ENCODE measurements around the gene CA5B. TPM values are rescaled to one million over a fixed set of nuclear protein-coding genes. Genes with fewer than 3 reads are reported as not detected.

Gene CA5B
- total and polyA plus RNA-seq, 4 donors, result 3.0 to 46.4 (median 19.7) TPM

DNA sequence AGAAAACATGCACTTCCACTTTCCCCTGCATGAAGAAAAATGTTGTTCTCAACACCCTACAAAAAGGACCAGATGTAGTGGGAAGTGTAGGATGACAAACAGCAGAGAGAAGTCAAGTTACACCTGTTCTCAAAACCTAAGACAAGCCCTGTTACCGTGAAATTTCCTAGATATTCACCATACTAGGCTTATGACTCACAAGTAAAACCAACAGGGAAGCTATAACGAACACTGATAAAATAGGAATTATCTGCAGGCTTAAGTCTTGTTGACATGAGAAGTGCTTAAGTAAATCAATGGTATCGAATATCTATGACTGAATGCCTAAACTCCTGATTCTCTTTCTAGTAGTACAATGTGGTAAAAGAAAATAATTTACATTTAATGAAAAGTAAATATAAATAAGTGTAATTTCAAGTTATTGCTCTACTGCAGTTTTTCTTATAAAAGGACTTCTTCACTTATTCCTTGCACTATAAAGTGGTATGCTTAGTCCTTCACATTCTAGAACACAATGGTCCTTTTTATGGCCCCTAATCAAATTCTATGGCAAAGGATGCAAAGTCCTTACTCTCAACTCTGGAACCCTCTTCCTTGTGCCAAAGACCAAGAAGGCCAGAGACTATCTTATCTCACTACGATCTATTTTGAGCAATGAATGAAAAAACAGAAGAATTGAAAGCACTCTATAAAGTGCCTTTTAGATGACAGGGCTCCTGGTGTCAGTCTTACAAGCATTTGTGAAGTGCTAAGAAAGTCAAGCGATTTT is 96.9 kb downstream of the CA5B start:
- DNase-seq, result no peak
- Histone ChIP-seq H3K9me3 (ENCODE audit: control insufficient read depth, low read length) (no peaks in the 10 kb centered on the region), H3K36me3 (ENCODE audit: control insufficient read depth in 1 of 2, insufficient read depth in 2 of 2, low read length in 1 of 2) (no peaks in the 10 kb centered on the region), H3K4me1 (ENCODE audit: control insufficient read depth in 1 of 2, insufficient read depth in 2 of 2, low read length in 2 of 2) (no peaks in the 10 kb centered on the region), H3K27ac (ENCODE audit: low read depth in 1 of 2, low read length in 2 of 2) (no peak overlapping the region), H3K27me3 (ENCODE audit: control insufficient read depth in 1 of 2, insufficient read depth in 2 of 2, low read length in 1 of 2) (no peaks in the 10 kb centered on the region), H3K4me3 (ENCODE audit: low read length in 2 of 2) (no peak overlapping the region)
- no peak for ATAC-seq (ENCODE audit: low FRiP score)
- 35 to 64% methylated on average over 5 of the region's 5 CpGs for WGBS, 2 donors
- intact Hi-C loops (cut with DNase I), result no loop called here

Other genes with a start within 250 kb of the CA5B start
- 10 to 100 TPM; 11.5 to 26.3 TPM for gene PIR, start 244.9 kb upstream of the CA5B start, total RNA-seq
- gene PIR, start 244.9 kb upstream of the CA5B start, polyA plus RNA-seq, result 10 to 100 TPM; 19.9 to 20.4 TPM
- 1 to 10 TPM; 3.7 to 3.8 TPM for gene BMX, start 237.5 kb upstream of the CA5B start, total RNA-seq
- gene BMX, start 237.5 kb upstream of the CA5B start, polyA plus RNA-seq, result 10 to 100 TPM in 1 of 2 donors, 1 to 10 TPM in 1; 5.3 to 10.1 TPM
- under 1 TPM in 1 of 2 donors, not detected in 1; 0.88 TPM for gene ACE2, start 137.3 kb upstream of the CA5B start, total RNA-seq
- gene ACE2, start 137.3 kb upstream of the CA5B start, polyA plus RNA-seq, result 10 to 100 TPM in 1 of 2 donors, not detected in 1; 13.3 TPM
- gene CLTRN, start 73.5 kb upstream of the CA5B start, total RNA-seq, result not detected
- not detected for gene CLTRN, start 73.5 kb upstream of the CA5B start, polyA plus RNA-seq
- gene ZRSR2, start 52.2 kb downstream of the CA5B start, total RNA-seq, result 10 to 100 TPM; 13.4 to 18.9 TPM
- gene ZRSR2, start 52.2 kb downstream of the CA5B start, polyA plus RNA-seq, result 10 to 100 TPM; 38.7 to 98.8 TPM
- gene AP1S2, start 116.5 kb downstream of the CA5B start, total RNA-seq, result 10 to 100 TPM; 49.1 to 55.9 TPM
- gene AP1S2, start 116.5 kb downstream of the CA5B start, polyA plus RNA-seq, result 10 to 100 TPM; 31.6 to 60.0 TPM

All from aorta (tissue), 5 donors.